Glomerular endothelial cell (primary cell): ENCODE data around the gene GRK1. TPM values are rescaled to one million over a fixed set of nuclear protein-coding genes. Genes with fewer than 3 reads are reported as not detected.
"Not testable (repeated sequence)": the region's sequence is repeated elsewhere in the genome, so short reads cannot be mapped to it uniquely, and the experiment has no call there.

Experiments used
- DNase-seq: peaks from one replicate; pipeline ENCODE4 v3.0.0-alpha.2; 2011; ENCODE audit warnings: low read depth, low spot score; ENCODE audit errors: extremely low read depth
- total RNA-seq: library from RNA; depleted of rRNA; stranded (reverse); fragments of >200 nt; gene quantifications from 2 replicates; pipeline ENCODE4 v1.2.3, GENCODE V29; 2015

The GRK1 gene
- total RNA-seq, 1 donor from 2014 or later: not detected

GRCh38 chr13:113725329-113726105 is 58.5 kb downstream of the GRK1 start:
- not testable (repeated sequence) for DNase-seq

- not testable (repeated sequence) for DNase-seq
Measured at GRCh38 chr13:113726106-113726821, 59.2 kb downstream of the GRK1 start.

GRCh38 chr13:113726961-113727411 is 60.0 kb downstream of the GRK1 start:
- DNase-seq: no peak

- no peak for DNase-seq
Measured at GRCh38 chr13:113728571-113729054, 61.6 kb downstream of the GRK1 start.

GRCh38 chr13:113729187-113730019 is 62.4 kb downstream of the GRK1 start:
- no peak for DNase-seq

GRCh38 chr13:113730258-113730691 is 63.3 kb downstream of the GRK1 start:
- no peak for DNase-seq

- DNase-seq: no peak
Measured at GRCh38 chr13:113730831-113731191, 63.8 kb downstream of the GRK1 start.

- no peak for DNase-seq
Measured at GRCh38 chr13:113731192-113732175, 64.5 kb downstream of the GRK1 start.

- DNase-seq: no peak
Measured at GRCh38 chr13:113732176-113732960, 65.3 kb downstream of the GRK1 start.

GRCh38 chr13:113732961-113733950 is 66.2 kb downstream of the GRK1 start:
- DNase-seq: no peak

- DNase-seq: no peak
Measured at GRCh38 chr13:113734099-113734825, 67.2 kb downstream of the GRK1 start.

GRCh38 chr13:113734826-113735125 is 67.8 kb downstream of the GRK1 start:
- no peak for DNase-seq

GRCh38 chr13:113735194-113735593 is 68.2 kb downstream of the GRK1 start:
- no peak for DNase-seq

GRCh38 chr13:113735750-113736149 is 68.7 kb downstream of the GRK1 start:
- no peak for DNase-seq

GRCh38 chr13:113736258-113736731 is 69.3 kb downstream of the GRK1 start:
- DNase-seq: no peak

GRCh38 chr13:113737803-113738202 is 70.8 kb downstream of the GRK1 start:
- no peak for DNase-seq
